Stimulated activated CD4-positive, alpha-beta T cell treated with anti-CD3 and anti-CD28 coated beads, Interleukin-1b, Interleukin-23, amount 100 ng/mL, for 48 hours (primary cell): ENCODE results near the gene PPTC7.
"Not testable (repeated sequence)": the region's sequence is repeated elsewhere in the genome, so short reads cannot be mapped to it uniquely, and the experiment has no call there.

Source experiments
- DNase-seq: peaks from one replicate; pipeline ENCODE4 v3.0.0-alpha.2; 2020

Gene PPTC7

GRCh38 chr12:110532644-110533043, 50.5 kb downstream of the PPTC7 start:
- no peak for DNase-seq

- no peak for DNase-seq
Observed at GRCh38 chr12:110531741-110532333, 51.3 kb downstream of the PPTC7 start.

GRCh38 chr12:110530511-110530910, 52.6 kb downstream of the PPTC7 start:
- DNase-seq, result no peak

GRCh38 chr12:110528277-110528839, 54.8 kb downstream of the PPTC7 start:
- DNase-seq, result no peak

GRCh38 chr12:110520876-110521712, 62.0 kb downstream of the PPTC7 start:
- peak; percentile 58 for DNase-seq

- not testable (repeated sequence) for DNase-seq
Observed at GRCh38 chr12:110518014-110518413, 65.1 kb downstream of the PPTC7 start.

GRCh38 chr12:110516995-110517394, 66.1 kb downstream of the PPTC7 start:
- no peak for DNase-seq

GRCh38 chr12:110514363-110514762, 68.8 kb downstream of the PPTC7 start:
- no peak for DNase-seq

- no peak for DNase-seq
Observed at GRCh38 chr12:110513842-110514241, 69.3 kb downstream of the PPTC7 start.

- no peak for DNase-seq
Observed at GRCh38 chr12:110508071-110508586, 75.0 kb downstream of the PPTC7 start.

- no peak for DNase-seq
Observed at GRCh38 chr12:110505332-110505731, 77.8 kb downstream of the PPTC7 start.

- no peak for DNase-seq
Observed at GRCh38 chr12:110503432-110503831, 79.7 kb downstream of the PPTC7 start.

GRCh38 chr12:110501752-110502738, 81.1 kb downstream of the PPTC7 start, which contains the start of the genes RAD9B and VPS29:
RAD9B (plus strand) TSS chr12:110502331; CDS start chr12:110502338, 7 bp downstream.
VPS29 (minus strand) TSS chr12:110502111; CDS start chr12:110502051, 60 bp downstream.
- DNase-seq, result peak; percentile 99

- DNase-seq, result peak; percentile 35
Observed at GRCh38 chr12:110501399-110501751, 81.7 kb downstream of the PPTC7 start.

- DNase-seq, result no peak
Observed at GRCh38 chr12:110498984-110499706, 84.0 kb downstream of the PPTC7 start.
